MM.1S (cell line): ENCODE results near the gene RARA.

Experiments
- DNase-seq: peaks from one replicate; pipeline ENCODE4 v3.0.0-alpha.2; 2015
- H2AFZ ChIP-seq: fragments of 300-600 bp; sonication (generic); 2 replicates; pipeline ENCODE4 v1.6.0; 2016; ENCODE audit warnings: antibody characterized with exemption, low read length
- H3F3A ChIP-seq: fragments of 300-600 bp; sonication (generic); 2 replicates; pipeline ENCODE4 v1.6.1; 2016; ENCODE audit warnings: mild to moderate bottlenecking, antibody characterized with exemption, low read length, moderate library complexity, mixed read lengths; ENCODE audit not compliant: insufficient read depth
- H3K27ac ChIP-seq: fragments of 300-600 bp; sonication (generic); 2 replicates; pipeline ENCODE4 v1.5.1; 2016; ENCODE audit warnings: mild to moderate bottlenecking, low read length
- H3K27me3 ChIP-seq: fragments of 300-600 bp; sonication (generic); replicated peaks from 2 replicates; pipeline ENCODE4 v1.6.0; 2016; ENCODE audit warnings: low read length; ENCODE audit not compliant: insufficient read depth
- H3K36me3 ChIP-seq: fragments of 300-600 bp; sonication (generic); replicated peaks from 2 replicates; pipeline ENCODE4 v1.6.1; 2016; ENCODE audit warnings: mild to moderate bottlenecking, low read length, mixed read lengths; ENCODE audit not compliant: insufficient read depth
- H3K4me1 ChIP-seq: fragments of 300-600 bp; sonication (generic); 2 replicates; pipeline ENCODE4 v1.6.1; 2016; ENCODE audit warnings: low read length, mixed read lengths
- H3K4me2 ChIP-seq: fragments of 300-600 bp; sonication (generic); 2 replicates; pipeline ENCODE4 v1.6.0; 2016; ENCODE audit warnings: low read depth, low read length
- H3K4me3 ChIP-seq: fragments of 300-600 bp; sonication (generic); 2 replicates; pipeline ENCODE4 v1.5.1; 2016; ENCODE audit warnings: low read length, mixed read lengths
- H3K79me2 ChIP-seq: fragments of 300-600 bp; sonication (generic); 2 replicates; pipeline ENCODE4 v1.6.1; 2016; ENCODE audit warnings: mixed run types, low read length, mixed read lengths
- H3K9ac ChIP-seq: fragments of 300-600 bp; sonication (generic); 2 replicates; pipeline ENCODE4 v1.6.1; 2016; ENCODE audit warnings: low read length, mixed read lengths
- H3K9me2 ChIP-seq: fragments of 300-600 bp; sonication (generic); replicated peaks from 2 replicates; pipeline ENCODE4 v1.6.1; 2016; ENCODE audit warnings: mild to moderate bottlenecking, low read length, mixed read lengths; ENCODE audit not compliant: insufficient read depth
- H3K9me3 ChIP-seq: fragments of 300-600 bp; sonication (generic); replicated peaks from 2 replicates; pipeline ENCODE4 v1.6.1; 2016; ENCODE audit warnings: mild to moderate bottlenecking, low read length, mixed read lengths; ENCODE audit not compliant: insufficient read depth
- H4K20me1 ChIP-seq: fragments of 300-600 bp; sonication (generic); 2 replicates; pipeline ENCODE4 v1.6.1; 2016; ENCODE audit warnings: mild to moderate bottlenecking, low read length, moderate library complexity, mixed read lengths; ENCODE audit not compliant: insufficient read depth
- CTCF ChIP-seq: fragments of 300-600 bp; sonication (generic); IDR thresholded peaks from 2 replicates; pipeline ENCODE4 v1.5.1; 2016; ENCODE audit warnings: antibody characterized with exemption, low read length, mixed read lengths
- EZH2 ChIP-seq: fragments of 300-600 bp; sonication (generic); optimal IDR thresholded peaks from 2 replicates; pipeline ENCODE3; 2017; ENCODE audit warnings: low read depth, mild to moderate bottlenecking, antibody characterized with exemption, low read length, mixed read lengths
- EZH2phosphoT487 ChIP-seq: fragments of 300-600 bp; sonication (generic); IDR thresholded peaks from 2 replicates; pipeline ENCODE4 v1.6.1; 2018; ENCODE audit warnings: antibody characterized with exemption, low read length

The RARA gene

GRCh38 chr17:40309031-40309948 is at the start of gene RARA:
Gene RARA (plus strand): TSS chr17:40309180. CDS start chr17:40331219, 22,039 bp downstream.
- H3K79me2 ChIP-seq = peaks cover 16% of the 10 kb centered on the region; the same call in 1 of the 2 replicates
- peak within 1 kb of the TSS; percentile 15; the same call in 1 of the 2 replicates for H3K4me2 ChIP-seq
- H3K27me3 ChIP-seq = no peaks in the 10 kb centered on the region
- no peak within 1 kb of the TSS for H2AFZ ChIP-seq
- no peaks in the 10 kb centered on the region for H3K9me2 ChIP-seq
- H3K9me3 ChIP-seq = no peaks in the 10 kb centered on the region
- peaks cover 80% of the 10 kb centered on the region for H3K4me1 ChIP-seq
- H4K20me1 ChIP-seq = no peaks in the 10 kb centered on the region
- TF ChIP-seq EZH2phosphoT487 (no peak), EZH2 (no peak), CTCF (no peak)
- H3K36me3 ChIP-seq = no peaks in the 10 kb centered on the region
- H3K27ac ChIP-seq = peak within 1 kb of the TSS; percentile 84; the same call in 1 of the 2 replicates
- peaks cover 40% of the 10 kb centered on the region for H3F3A ChIP-seq
- H3K9ac ChIP-seq = no peak within 1 kb of the TSS
- no peak within 1 kb of the TSS for H3K4me3 ChIP-seq
- DNase-seq = no peak

GRCh38 chr17:40259505-40259904 is 49.5 kb upstream of the RARA start:
- Histone ChIP-seq H3K4me2 (no peak overlapping the region), H3K9me3 (no peaks in the 10 kb centered on the region), H3K27ac (no peak overlapping the region), H4K20me1 (no peaks in the 10 kb centered on the region), H3K79me2 (0 out of 2 replicates have a peak, but pooled peaks cover 6% of the 10 kb centered on the region), H3K9ac (no peak overlapping the region), H3F3A (no peaks in the 10 kb centered on the region), H2AFZ (no peak overlapping the region), H3K4me3 (no peak overlapping the region), H3K27me3 (no peaks in the 10 kb centered on the region), H3K4me1 (no peaks in the 10 kb centered on the region), H3K9me2 (no peaks in the 10 kb centered on the region), H3K36me3 (no peaks in the 10 kb centered on the region; the same call in 1 of the 2 replicates)
- TF ChIP-seq EZH2 (no peak), CTCF (no peak), EZH2phosphoT487 (no peak)
- no peak for DNase-seq

GRCh38 chr17:40260528-40260927 is 48.5 kb upstream of the RARA start:
- no peaks in the 10 kb centered on the region for H3K79me2 ChIP-seq
- no peaks in the 10 kb centered on the region for H3K4me1 ChIP-seq
- no peak overlapping the region for H3K4me3 ChIP-seq
- H3K27me3 ChIP-seq = no peaks in the 10 kb centered on the region
- H3K9ac ChIP-seq = no peak overlapping the region
- no peak for DNase-seq
- no peaks in the 10 kb centered on the region for H3K9me3 ChIP-seq
- no peaks in the 10 kb centered on the region for H4K20me1 ChIP-seq
- no peak overlapping the region for H3K4me2 ChIP-seq
- H3K9me2 ChIP-seq = no peaks in the 10 kb centered on the region
- H3K36me3 ChIP-seq = no peaks in the 10 kb centered on the region; the same call in 1 of the 2 replicates
- H3K27ac ChIP-seq = no peak overlapping the region
- TF ChIP-seq CTCF = no peak
- H2AFZ ChIP-seq = no peak overlapping the region
- H3F3A ChIP-seq = no peaks in the 10 kb centered on the region
